MM.1S (cell line): ENCODE data around the gene PCDHGA2.

Source experiments
- CTCF ChIP-seq: fragments of 300-600 bp; sonication (generic); IDR thresholded peaks from 2 replicates; pipeline ENCODE4 v1.5.1; 2016; ENCODE audit warnings: antibody characterized with exemption, low read length, mixed read lengths
- EZH2 ChIP-seq: fragments of 300-600 bp; sonication (generic); optimal IDR thresholded peaks from 2 replicates; pipeline ENCODE3; 2017; ENCODE audit warnings: low read depth, mild to moderate bottlenecking, antibody characterized with exemption, low read length, mixed read lengths

- TF ChIP-seq EZH2 (no peak), CTCF (no peak)
These were observed 17.6 kb downstream of the PCDHGA2 start for GRCh38 chr5:141356133-141356532.
